ENCODE results near the gene NCEH1. TPM values are rescaled to one million over a fixed set of nuclear protein-coding genes. Genes with fewer than 3 reads are reported as not detected.
"Not testable (repeated sequence)": the region's sequence is repeated elsewhere in the genome, so short reads cannot be mapped to it uniquely, and the experiment has no call there.

The NCEH1 gene
- total RNA-seq, 1 experiment from 2014 or later = 0.27 TPM

DNA sequence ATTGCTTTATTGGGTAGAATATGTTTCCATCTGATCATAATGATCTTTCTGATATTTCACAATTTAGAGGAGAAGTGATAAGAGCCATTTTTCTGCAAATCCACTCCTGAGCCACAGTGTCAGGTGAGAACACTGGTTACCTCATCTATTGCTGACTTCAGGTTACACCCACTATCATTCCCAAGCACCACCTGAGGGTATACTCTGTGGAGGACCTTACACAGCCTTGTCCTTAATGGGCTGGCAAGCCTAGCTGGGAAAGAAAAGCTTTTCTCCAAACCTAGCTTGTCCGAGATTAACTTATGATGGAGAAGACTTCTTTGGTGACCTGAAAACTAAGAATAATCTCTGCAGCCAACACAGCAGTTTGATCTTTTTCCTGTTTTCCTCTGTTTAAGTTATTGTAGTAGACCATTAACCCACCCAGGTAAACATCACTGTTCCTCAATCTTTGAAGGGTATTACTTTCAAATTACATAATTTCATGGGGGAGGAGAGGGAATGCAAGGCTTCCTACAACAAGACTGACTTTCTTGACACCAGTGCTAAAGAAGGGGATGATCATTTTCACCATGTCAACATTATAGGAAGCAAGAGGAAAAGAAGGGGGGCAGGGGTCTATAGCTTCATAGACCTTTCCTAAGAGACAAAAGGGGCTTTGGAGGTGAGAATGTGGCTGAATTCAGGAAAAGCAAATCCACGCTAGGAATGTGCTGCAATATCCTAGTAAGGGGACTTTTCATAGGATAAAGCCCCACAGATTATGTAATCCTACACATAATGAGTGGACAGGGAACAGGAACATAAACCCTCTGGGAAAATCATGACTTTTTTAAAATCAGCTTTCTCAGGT, 1.7 kb downstream of the NCEH1 start:
- in situ Hi-C loops (cut with HindIII; ENCODE audit: low sequenced_read_pairs) = no loop called here
- no peak for DNase-seq (ENCODE audit: low spot score)

DNA sequence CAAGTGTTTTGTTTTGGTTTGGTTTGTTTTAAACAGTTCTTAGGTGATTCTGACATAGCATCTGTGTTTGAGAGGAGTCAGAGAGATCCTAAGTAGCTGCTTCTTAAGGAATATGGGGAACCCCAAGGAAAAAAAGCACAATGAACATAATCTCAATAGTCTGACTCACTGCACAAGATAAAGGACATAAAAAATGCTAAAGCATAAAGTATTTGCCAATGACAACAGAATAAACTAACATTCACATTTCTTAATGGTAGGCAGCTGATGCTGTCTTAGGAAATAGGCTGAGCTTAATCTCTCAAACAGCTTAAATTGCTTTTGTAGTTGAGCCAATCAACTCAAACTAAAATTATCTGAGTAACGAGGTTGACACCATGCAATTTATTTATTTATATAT, 2.9 kb downstream of the NCEH1 start:
- no peak for DNase-seq (ENCODE audit: low spot score)
- in situ Hi-C loops (cut with HindIII; ENCODE audit: low sequenced_read_pairs) = no loop called here

DNA sequence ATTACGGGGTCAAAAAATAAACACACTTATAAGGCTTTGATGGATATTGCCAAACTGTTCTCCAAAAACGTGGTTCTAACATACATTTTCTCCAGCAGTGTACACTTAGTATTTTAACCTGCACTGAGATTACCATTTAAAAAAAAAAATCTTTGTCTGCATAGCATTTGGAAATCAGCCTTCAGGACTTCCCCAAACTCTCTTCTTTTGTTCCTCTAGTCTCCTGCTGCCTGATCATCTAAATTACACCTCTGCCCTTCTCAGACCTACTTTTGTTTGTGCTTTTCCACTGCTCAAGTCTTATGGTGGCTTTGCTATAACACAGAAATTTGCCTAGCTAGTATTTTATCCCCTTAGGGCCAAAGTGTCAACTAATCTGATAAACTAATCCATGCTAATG, 3.8 kb downstream of the NCEH1 start:
- in situ Hi-C loops (cut with HindIII; ENCODE audit: low sequenced_read_pairs) = no loop called here
- no peak for DNase-seq (ENCODE audit: low spot score)

DNA sequence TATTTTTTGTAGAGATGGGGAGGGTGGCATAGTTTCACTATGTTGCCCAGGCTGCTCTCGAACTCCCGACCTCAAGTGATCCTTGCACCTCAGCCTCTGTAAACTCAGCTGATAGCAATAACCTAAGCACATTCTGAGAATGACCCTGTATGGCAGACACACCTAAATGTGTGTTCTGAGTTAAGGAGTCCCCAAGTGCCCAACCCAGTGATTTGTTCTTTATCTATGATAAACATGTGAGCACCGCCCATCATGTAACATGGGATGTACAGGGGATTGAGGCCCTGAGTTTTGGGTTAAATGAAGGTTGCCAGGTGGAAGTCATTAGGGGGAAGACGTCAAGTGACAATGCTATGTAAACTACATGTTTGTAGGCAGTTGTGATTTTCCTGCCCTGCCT, 5.7 kb downstream of the NCEH1 start:
- in situ Hi-C loops (cut with HindIII; ENCODE audit: low sequenced_read_pairs) = no loop called here
- DNase-seq (ENCODE audit: low spot score) = no peak

DNA sequence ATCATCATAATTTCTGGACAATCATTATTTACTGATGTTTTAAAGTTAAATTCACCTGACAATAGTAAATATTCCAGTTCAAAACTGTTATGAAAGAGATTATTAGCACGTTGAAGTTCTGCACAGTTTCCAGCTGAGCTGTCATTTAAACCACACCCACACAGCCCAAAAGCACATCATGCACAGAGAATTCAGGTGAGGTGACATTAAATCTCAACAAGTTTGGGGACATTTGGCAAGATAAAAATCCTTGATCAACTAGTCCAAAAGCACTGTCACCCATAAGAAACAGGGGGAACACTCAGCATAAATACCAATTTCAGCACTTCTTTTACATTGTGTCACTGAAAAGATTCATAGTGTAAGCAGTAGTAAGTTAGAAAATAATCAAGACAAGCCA, 6.9 kb downstream of the NCEH1 start:
- in situ Hi-C loops (cut with HindIII; ENCODE audit: low sequenced_read_pairs) = no loop called here
- no peak for DNase-seq (ENCODE audit: low spot score)

DNA sequence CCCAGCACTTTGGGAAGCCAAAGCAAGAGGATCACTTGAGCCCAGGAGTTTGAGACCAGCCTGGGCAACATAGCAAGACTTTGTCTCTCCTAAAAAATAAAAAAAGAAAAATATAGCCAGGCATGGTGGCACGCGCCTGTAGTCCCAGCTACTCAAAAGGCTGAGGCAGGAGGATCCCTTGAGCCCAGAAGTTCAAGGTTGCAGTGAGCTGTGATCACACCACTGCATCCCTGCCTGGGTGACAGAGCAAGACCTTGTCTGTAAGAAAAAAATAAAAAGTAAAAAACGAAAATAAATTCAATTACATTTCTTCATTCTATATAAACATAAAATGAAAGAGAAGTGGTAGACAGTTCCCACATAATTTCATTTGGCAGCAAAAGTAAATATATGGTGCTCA, 8.1 kb downstream of the NCEH1 start:
- in situ Hi-C loops (cut with HindIII; ENCODE audit: low sequenced_read_pairs); DNase-seq (ENCODE audit: low spot score): not testable (repeated sequence)

DNA sequence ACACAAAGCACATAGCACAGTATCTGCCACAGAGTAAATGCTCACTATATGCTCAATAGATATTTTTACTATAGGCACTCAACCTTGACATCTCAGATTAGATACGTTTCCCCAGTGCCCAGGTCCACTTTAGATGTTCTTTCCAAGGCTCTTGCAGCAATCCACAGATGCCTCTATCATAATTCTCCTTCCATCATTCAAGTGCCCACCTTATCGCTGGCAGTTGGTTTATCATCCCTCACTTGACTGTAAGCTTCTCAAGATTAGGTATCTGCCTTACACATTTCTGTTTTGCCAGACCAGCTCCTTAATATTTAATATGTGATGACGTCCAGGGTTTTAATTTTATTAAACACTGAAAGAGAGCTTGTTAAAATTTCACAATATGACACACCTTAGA, 8.6 kb downstream of the NCEH1 start:
- in situ Hi-C loops (cut with HindIII; ENCODE audit: low sequenced_read_pairs) = no loop called here
- no peak for DNase-seq (ENCODE audit: low spot score)

DNA sequence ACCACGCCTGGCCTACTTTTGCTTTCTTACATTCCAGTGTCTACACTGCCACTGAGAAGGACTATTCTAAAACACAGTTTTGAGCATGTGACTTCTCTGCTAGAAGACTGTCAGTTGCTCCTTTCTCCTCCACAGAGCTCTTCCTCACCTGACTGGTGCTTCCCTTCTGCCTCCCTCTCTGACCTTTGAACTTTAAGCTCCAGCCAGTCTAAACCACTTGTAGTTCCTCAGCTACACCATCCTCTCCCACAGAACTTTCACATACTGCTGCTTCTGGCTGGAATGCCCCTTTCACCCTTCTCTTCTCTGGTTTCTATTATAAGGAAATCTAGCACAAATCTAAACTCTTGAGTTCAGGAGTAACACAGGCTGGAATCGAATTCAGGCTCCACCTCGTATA, 9.1 kb downstream of the NCEH1 start:
- in situ Hi-C loops (cut with HindIII; ENCODE audit: low sequenced_read_pairs) = no loop called here

DNA sequence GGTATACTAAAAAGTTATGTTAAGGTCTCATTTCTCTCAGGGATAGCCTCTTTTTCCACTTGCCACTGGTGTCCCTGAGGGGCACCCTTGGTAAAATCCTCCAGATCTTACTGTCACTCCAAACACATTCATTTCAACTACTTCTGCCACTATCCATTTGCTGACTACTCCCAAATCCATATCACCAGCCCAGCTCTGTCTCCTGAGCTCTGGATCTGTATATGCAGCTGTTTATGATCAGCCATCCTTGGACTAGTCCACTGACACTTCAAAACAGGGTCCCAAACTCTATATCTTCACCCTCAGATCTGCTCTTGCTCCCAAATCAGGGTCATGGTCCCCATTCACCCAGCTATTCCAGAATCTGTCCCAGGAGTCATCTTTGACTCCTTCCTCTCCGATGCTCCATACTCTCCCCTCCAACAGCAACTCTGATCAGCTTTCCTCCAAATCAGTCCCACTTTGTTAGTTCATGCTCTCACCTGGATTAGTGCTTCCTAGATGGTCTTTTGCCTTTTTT, 9.9 kb downstream of the NCEH1 start:
- in situ Hi-C loops (cut with HindIII; ENCODE audit: low sequenced_read_pairs) = no loop called here

More for the DNA sequence above, 9.1 kb downstream of the NCEH1 start:
- DNase-seq (ENCODE audit: low spot score) = no peak

DNA sequence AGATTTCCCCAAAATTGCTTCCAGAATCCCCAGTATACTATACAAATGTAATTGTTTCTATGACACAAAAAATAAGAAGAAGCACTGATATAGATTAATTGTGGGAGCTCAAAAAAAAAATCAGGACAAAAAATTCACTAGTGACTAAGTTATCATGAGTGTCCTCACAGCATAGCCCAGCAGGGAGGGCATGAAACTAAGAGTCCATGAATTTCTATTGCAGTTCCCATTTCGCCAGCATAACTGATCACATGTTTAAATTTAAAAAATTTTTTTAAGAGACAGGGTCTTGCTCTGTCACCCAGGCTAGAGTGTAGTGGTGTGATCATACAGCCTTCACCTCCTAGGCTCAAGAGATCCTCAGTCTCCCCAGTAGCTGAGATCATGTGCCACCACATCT, 10.6 kb downstream of the NCEH1 start:
- no peak for DNase-seq (ENCODE audit: low spot score)
- in situ Hi-C loops (cut with HindIII; ENCODE audit: low sequenced_read_pairs) = no loop called here

More for the DNA sequence above, 9.9 kb downstream of the NCEH1 start:
- DNase-seq (ENCODE audit: low spot score) = no peak

DNA sequence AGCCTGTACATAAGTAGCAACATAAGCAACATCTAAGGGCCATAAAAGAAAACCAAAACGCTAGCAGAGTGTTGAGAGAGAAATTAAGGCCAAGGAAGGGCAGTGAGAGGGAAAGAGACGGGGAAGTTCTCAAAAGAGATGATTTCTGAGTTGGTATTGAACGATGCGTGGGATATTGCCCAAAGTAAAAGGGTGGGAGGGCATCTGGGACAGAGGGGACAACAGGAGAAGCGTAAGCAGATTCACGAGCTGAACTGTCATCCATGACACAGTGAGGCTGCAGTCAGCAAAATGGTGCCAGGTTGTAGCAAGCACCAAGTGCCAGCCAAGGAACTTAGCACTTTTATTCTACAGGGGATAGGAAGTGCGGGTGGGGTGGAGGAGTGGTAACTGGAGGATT, 11.8 kb downstream of the NCEH1 start:
- DNase-seq (ENCODE audit: low spot score) = no peak
- in situ Hi-C loops (cut with HindIII; ENCODE audit: low sequenced_read_pairs) = no loop called here

DNA sequence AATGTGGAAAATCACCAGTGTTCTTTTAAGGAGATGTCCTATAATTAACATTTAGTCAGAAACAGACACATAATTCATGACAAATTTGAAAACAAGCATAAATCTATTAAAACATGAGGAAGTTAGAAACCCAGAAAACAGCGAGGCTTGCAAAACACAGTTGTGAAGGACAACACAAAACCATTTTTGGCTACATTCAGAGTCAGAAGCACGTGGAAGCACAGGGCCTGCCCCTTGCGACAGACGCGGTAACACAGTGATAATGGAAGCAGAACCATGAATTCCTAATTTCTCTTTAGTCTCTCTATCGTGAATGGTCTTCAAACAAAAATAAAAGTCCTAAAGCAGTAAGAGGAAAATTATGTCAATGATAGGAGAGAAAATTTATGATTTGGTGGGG, 12.2 kb downstream of the NCEH1 start:
- in situ Hi-C loops (cut with HindIII; ENCODE audit: low sequenced_read_pairs) = no loop called here

DNA sequence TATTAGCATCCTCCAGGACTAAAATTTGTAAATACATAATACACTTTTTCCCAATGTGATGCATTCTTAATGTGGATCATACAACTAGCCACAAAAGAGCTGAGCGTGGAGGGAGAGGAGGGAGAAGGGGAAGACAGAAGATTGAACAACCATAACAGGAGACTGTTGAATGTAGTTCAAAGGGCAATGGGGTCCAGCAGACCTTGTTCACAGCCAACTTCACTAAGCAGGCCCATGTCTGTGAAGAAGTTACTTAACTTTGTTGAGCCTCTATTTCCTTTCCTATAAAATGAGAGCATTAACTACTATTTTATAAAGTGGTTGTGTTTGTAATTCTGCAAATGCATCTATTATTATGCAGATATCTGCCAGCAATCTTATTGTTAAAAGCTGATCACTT, 13.3 kb downstream of the NCEH1 start:
- DNase-seq (ENCODE audit: low spot score) = no peak
- in situ Hi-C loops (cut with HindIII; ENCODE audit: low sequenced_read_pairs) = no loop called here

More for the DNA sequence above, 12.2 kb downstream of the NCEH1 start:
- DNase-seq (ENCODE audit: low spot score) = no peak

DNA sequence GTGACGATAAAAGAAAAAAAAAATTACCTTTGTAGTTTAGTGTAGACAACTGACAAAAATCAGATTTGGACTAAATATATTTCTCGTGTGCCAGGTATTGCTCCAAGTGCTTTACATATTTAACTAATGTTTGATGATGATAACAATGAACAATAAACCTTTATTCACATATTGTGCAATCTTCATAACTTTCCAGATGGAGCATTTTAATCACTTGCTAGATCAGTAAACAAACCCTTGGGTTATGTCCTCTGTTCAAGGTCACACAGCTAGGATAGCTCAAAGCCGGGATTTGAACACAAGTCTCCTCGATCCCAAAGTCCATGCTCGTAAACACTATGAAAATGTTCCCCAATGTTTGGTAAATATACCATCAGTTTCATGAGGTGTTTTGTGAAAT, 14.5 kb downstream of the NCEH1 start:
- no peak for DNase-seq (ENCODE audit: low spot score)
- in situ Hi-C loops (cut with HindIII; ENCODE audit: low sequenced_read_pairs) = no loop called here

DNA sequence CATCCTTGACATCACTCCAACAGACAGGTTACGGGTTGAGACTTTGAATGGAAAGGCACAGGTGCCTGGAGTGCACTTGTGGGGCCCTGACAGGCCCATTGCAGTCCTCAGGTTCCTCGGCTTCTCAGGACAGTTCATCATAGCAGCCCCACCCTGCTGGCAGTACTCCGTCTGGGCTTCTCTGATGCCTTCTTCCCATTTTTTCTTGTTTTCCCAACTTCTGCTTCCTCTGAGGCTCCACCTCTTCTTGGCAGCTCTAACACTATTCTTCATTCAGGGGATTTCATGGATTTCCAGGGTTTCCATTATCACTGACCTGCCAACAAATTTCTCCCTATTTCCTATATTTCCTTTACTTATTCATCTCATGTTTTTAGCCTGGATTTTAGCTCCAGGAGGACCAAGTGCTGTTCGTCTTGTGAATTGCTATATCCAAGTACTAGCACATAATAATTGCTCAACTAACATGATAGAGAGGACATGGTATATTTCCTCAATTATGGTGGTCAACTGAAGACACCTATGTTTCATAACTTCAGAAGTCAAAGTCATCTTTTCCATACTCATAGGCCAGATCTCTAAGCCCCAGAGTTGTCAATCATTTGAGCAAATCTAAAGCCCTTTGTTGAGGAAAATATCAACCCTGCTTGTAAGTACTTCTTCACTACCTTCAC, 16.2 kb downstream of the NCEH1 start:
- in situ Hi-C loops (cut with HindIII; ENCODE audit: low sequenced_read_pairs) = no loop called here
- no peak for DNase-seq (ENCODE audit: low spot score)

DNA sequence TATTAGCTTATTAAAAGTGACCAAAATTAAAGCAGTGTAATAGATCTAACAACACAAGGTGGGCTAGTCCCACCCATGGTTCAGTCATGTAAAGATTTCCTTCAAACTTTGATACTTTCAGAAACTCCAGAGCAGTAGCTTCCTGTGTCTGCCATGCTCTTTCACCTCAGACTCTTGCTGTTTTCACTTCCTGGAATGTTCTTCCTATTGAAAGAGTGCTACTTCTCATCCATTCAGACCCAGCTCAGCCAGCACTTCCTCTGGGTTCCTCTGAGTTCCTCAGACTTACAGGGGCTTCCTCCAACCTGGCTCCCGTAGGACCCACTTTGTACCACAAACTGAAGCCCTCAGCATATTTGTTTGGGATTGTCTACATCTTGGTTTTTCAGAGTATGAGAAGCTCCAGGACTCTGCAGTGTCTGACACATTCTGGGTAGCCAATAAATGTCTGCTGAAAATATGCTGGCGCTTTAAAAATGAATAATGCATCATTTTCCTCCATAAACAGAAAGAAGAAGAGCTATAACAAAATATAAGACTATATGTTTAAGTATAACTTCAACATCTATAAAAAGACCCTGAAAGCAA, 18.0 kb downstream of the NCEH1 start:
- in situ Hi-C loops (cut with HindIII; ENCODE audit: low sequenced_read_pairs) = no loop called here
- no peak for DNase-seq (ENCODE audit: low spot score)

DNA sequence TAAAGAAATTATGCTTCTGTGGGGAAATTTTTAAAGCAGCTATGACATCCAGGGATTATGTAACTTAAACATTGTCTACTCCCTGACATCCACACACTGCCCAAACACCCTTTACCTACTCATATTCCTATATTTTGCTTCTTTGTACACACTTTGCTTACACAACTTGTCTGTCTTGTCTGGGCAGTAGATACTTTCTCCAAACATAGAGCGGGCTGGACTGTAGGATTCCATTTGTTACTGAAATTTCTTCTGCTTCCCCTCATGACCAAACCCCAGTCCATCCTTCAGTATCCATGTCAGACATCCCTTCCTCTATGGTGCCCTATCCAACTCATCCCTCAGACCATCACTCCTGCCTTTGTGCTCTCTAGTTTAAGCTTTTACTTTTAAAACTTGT, 19.9 kb downstream of the NCEH1 start:
- in situ Hi-C loops (cut with HindIII; ENCODE audit: low sequenced_read_pairs) = no loop called here
- DNase-seq (ENCODE audit: low spot score) = no peak

DNA sequence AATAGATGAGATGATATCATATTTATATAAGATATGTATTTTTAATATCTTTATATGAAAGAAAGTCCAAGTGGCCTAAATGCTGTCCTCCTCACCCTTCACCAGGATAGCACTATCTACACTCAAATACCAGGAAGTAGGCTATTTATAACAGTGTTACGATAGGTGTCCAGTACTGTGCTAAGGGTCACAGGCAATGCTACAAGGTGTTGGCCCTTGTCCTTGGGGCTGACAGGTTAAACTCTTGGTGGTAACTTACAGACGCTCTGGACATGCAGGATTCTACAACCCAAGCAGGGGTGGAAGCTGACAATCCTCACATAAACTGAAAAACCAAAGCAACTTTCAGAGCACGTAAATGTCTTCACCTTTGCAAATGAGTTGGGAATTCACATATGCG, 22.3 kb downstream of the NCEH1 start:
- no peak for DNase-seq (ENCODE audit: low spot score)
- in situ Hi-C loops (cut with HindIII; ENCODE audit: low sequenced_read_pairs) = no loop called here

DNA sequence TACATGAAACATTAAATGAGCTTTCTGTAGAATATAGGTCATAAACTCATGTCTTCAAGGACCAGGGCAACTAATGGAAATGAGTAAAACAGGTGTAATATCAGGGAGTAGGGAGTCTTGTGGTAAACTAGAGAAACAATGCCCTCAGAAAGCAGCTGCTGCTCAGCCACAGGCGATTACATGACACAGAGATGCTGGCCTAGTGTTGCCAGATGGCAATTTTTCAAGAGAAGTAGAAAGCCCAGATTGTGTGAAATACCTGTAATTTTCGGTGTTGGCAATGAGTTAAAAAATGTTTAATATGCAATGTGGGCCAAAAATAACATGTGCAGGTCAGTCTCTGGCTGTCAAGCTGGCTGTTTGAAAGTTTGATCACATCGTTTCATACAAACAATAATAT, 23.4 kb downstream of the NCEH1 start:
- in situ Hi-C loops (cut with HindIII; ENCODE audit: low sequenced_read_pairs) = no loop called here
- peak; percentile 51 for DNase-seq (ENCODE audit: low spot score)

Data from G401 (cell line).